ENCODE measurements around the gene RPL27A. TPM values are rescaled to one million over a fixed set of nuclear protein-coding genes. Genes with fewer than 3 reads are reported as not detected.

Gene RPL27A
- total RNA-seq, 4 donors from 2014 or later, result 921 to 1,566 (median 1,106) TPM

- H3K36me3 ChIP-seq, result peaks cover 5 to 72% (median 8%) of the 10 kb centered on the region in 3 donors
- no peak for TF ChIP-seq CTCF (IDR thresholded peaks at IDR 0.05)
- no peak for TF ChIP-seq POLR2A (IDR thresholded peaks at IDR 0.05)
- WGBS, 2 donors, result 88 to 90% methylated on average over 3 to 4 of the region's 8 CpGs
- peak overlapping the region; percentile 86 to 94 (median 91) for H3K27ac ChIP-seq
- intact Hi-C loops (cut with DNase I), result no loop called here
- peaks cover 30 to 73% (median 54%) of the 10 kb centered on the region in 3 donors for H3K4me1 ChIP-seq
- no peak for DNase-seq
- H3K9me3 ChIP-seq, result no peaks in the 10 kb centered on the region
- no peak overlapping the region for H3K4me3 ChIP-seq
- H3K27me3 ChIP-seq, result no peaks in the 10 kb centered on the region
These were observed 31.3 kb downstream of the RPL27A start for GRCh38 chr11:8713760-8714454.

- Histone ChIP-seq H3K27ac (peak overlapping the region; percentile 86 to 94 (median 91)), H3K36me3 (peaks cover 5 to 72% (median 8%) of the 10 kb centered on the region in 3 donors), H3K4me3 (no peak overlapping the region), H3K27me3 (no peaks in the 10 kb centered on the region), H3K9me3 (no peaks in the 10 kb centered on the region), H3K4me1 (peaks cover 30 to 73% (median 55%) of the 10 kb centered on the region in 3 donors)
- TF ChIP-seq CTCF (IDR thresholded peaks at IDR 0.05), result no peak
- WGBS, 2 donors, result 39 to 47% methylated on average over 2 to 3 of the region's 4 CpGs
- no peak for DNase-seq
- intact Hi-C loops (cut with DNase I), result no loop called here
These were observed 32.1 kb downstream of the RPL27A start for GRCh38 chr11:8714622-8715225.

DNA sequence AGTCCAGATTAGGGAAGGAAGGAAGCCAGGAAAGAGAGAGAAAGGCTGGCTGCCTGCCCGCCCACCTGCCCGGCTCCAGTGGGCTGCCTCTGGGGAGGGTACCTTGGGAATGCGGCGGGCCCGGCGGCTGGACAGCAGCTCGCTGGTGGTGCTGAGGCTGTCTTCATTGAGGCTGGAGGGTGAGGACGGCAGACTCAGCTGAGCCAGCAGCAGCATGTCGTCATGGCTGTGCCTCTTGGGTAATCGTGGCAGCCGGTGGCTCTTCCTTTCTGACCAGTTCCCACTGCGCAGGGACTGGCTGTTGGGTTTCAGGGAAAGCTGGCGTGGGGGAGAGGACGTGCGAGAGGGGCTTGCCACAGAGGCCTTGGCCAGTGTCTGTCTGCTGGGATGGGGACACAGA lies 32.9 kb downstream of the RPL27A start:
- TF ChIP-seq CTCF (IDR thresholded peaks at IDR 0.05) (no peak), POLR2A (IDR thresholded peaks at IDR 0.05) (no peak)
- no peaks in the 10 kb centered on the region for H3K9me3 ChIP-seq
- no peaks in the 10 kb centered on the region for H3K27me3 ChIP-seq
- H3K36me3 ChIP-seq, result peaks cover 5 to 65% (median 8%) of the 10 kb centered on the region in 3 donors
- 71 to 91% methylated on average over 8 to 9 of the region's 15 CpGs for WGBS, 2 donors
- intact Hi-C loops (cut with DNase I), result no loop called here
- H3K4me1 ChIP-seq, result peaks cover 38 to 73% (median 57%) of the 10 kb centered on the region in 3 donors
- H3K27ac ChIP-seq, result peak overlapping the region; percentile 86 to 94 (median 91)
- DNase-seq, result no peak
- no peak overlapping the region for H3K4me3 ChIP-seq

DNA sequence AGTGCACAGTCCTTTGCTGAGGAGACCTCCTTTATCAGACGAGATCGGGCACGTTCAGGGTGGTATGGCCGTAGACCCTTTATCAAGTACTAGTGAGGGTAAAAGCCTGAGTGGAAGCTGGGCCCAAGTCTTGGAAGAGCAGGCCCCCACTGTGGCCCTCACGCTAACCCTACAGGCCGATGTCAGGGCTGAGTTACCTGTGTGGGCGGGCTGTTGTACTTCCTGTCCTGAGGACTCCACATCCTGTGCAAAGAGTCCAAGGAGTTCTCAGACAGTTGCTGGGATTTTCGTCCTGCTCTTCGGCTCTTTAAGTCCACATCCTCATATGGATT lies 34.9 kb downstream of the RPL27A start:
- Histone ChIP-seq H3K4me3 (no peak overlapping the region), H3K27me3 (no peaks in the 10 kb centered on the region), H3K27ac (peak overlapping the region; percentile 86 to 94 (median 91)), H3K9me3 (no peaks in the 10 kb centered on the region), H3K4me1 (peaks cover 57 to 93% (median 77%) of the 10 kb centered on the region in 3 donors), H3K36me3 (peaks cover 0 to 45% (median 2%) of the 10 kb centered on the region in 3 donors)
- no peak for TF ChIP-seq CTCF (IDR thresholded peaks at IDR 0.05)
- TF ChIP-seq POLR2A (IDR thresholded peaks at IDR 0.05), result no peak
- 60 to 69% methylated on average over 1 to 9 of the region's 9 CpGs for WGBS, 2 donors
- no peak for DNase-seq
- intact Hi-C loops (cut with DNase I), result no loop called here
